Measurements from ENCODE around the gene SAFB2.

DNA sequence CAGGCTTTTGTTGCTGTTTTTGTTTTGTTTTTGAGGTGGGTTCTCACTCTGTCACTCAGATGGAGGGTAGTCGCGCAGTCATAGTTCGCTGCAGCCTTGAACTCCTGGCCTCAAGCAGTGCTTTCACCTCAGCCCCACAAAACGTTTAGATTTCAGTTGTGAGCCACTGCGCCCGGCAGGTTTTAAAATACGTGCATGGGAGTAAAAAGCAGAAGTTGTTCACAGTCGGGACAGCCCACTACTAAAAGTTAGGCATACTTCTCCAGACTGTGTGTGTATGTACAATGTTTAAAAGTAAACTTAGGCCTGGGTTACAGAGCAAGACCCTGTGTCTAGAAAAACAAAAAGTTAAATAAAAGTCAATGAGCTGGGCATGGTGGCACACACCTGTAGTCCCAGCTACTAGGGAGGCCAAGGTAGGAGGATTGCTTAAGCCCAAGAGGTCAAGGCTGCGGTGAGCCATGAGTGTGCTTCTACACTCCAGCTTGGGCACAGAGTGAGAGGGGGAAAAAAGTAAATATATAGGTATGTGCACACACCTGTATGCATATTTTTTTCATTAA, 6.4 kb upstream of the SAFB2 start:
- TF ChIP-seq, protein P1, sequence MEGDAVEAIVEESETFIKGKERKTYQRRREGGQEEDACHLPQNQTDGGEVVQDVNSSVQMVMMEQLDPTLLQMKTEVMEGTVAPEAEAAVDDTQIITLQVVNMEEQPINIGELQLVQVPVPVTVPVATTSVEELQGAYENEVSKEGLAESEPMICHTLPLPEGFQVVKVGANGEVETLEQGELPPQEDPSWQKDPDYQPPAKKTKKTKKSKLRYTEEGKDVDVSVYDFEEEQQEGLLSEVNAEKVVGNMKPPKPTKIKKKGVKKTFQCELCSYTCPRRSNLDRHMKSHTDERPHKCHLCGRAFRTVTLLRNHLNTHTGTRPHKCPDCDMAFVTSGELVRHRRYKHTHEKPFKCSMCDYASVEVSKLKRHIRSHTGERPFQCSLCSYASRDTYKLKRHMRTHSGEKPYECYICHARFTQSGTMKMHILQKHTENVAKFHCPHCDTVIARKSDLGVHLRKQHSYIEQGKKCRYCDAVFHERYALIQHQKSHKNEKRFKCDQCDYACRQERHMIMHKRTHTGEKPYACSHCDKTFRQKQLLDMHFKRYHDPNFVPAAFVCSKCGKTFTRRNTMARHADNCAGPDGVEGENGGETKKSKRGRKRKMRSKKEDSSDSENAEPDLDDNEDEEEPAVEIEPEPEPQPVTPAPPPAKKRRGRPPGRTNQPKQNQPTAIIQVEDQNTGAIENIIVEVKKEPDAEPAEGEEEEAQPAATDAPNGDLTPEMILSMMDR (IDR thresholded peaks at IDR 0.05), result no peak
- no peak for TF ChIP-seq POLR2A (IDR thresholded peaks at IDR 0.05)
- TF ChIP-seq EP300 (IDR thresholded peaks at IDR 0.05; ENCODE audit: low read depth), result no peak
- TF ChIP-seq POLR2AphosphoS5 (IDR thresholded peaks at IDR 0.05), result no peak
